K562 (cell line): ENCODE measurements around the gene CDT1. TPM values are rescaled to one million over a fixed set of nuclear protein-coding genes. Genes with fewer than 3 reads are reported as not detected.

Source experiments
- CBX3 ChIP-seq, 2 experiments: IDR thresholded peaks; 1 replicate in 1 of 2; 2 replicates in 1 of 2; pipeline ENCODE4 v1.6.1; 2012; ENCODE audit warnings: inconsistent platforms in 2 of 2, low read length in 2 of 2, borderline replicate concordance in 1 of 2, control low read depth in 1 of 2
- CEBPZ ChIP-seq: fragments of 150-350 bp; IDR thresholded peaks from 2 replicates; pipeline ENCODE4 v1.6.1; 2014; ENCODE audit warnings: low read depth, mild to moderate bottlenecking, low read length, borderline replicate concordance
- FOXK2 ChIP-seq, 2 experiments: fragments of 450-650 bp; IDR thresholded peaks in 1 of 2; conservative IDR thresholded peaks in 1 of 2; 2 replicates each; pipeline ENCODE4 v1.6.1; 2016; ENCODE audit warnings: low read depth in 2 of 2, mild to moderate bottlenecking in 1 of 2
- HCFC1 ChIP-seq: IDR thresholded peaks from 2 replicates; pipeline ENCODE4 v1.6.1; 2012; ENCODE audit warnings: low read depth, low read length, improper control_type of control experiment
- KHSRP ChIP-seq: fragments of 450-650 bp; IDR thresholded peaks from 2 replicates; pipeline ENCODE4 v1.6.1; 2017
- NFRKB ChIP-seq: fragments of 450-650 bp; IDR thresholded peaks from 2 replicates; pipeline ENCODE4 v1.6.1; 2016; ENCODE audit warnings: low read depth
- RNF219 ChIP-seq: fragments of 250-450 bp; sonication (Bioruptor Pico); IDR thresholded peaks from 2 replicates; pipeline ENCODE4 v1.5.0; 2022; ENCODE audit warnings: mild to moderate bottlenecking
- SAFB2 ChIP-seq: fragments of 200-400 bp; formaldehyde crosslinking; IDR thresholded peaks from 2 replicates; pipeline ENCODE4 v1.6.1; 2018; ENCODE audit warnings: borderline replicate concordance, low read length, low read depth, moderate library complexity; ENCODE audit not compliant: severe bottlenecking
- ZNF146 ChIP-seq: IDR thresholded peaks from one replicate; pipeline ENCODE4 v1.6.1; 2018; ENCODE audit warnings: missing compliant biosample characterization; ENCODE audit not compliant: unreplicated experiment
- ZNF165 ChIP-seq: fragments of 250-450 bp; sonication (Bioruptor Pico); IDR thresholded peaks from 2 replicates; pipeline ENCODE4 v1.4.0; 2020; ENCODE audit warnings: borderline replicate concordance
- polyA plus RNA-seq, 8 experiments: library from polyadenylated mRNA; depleted of rRNA in 4 of 8; stranded (reverse) in 5 of 8; unstranded in 3 of 8; fragments of >200 nt; fragmentation: Nextera tagmentation in 2 of 8; fragmentation: Illumina TruSeq in 1 of 8; extraction: Ambion mirVana in 2 of 8; extraction: Trizol in 1 of 8; gene quantifications; 2 replicates each; pipeline versions ENCODE4 v1.2.1 to v1.2.3, GENCODE V29; 2011 to 2014; ENCODE audit warnings: inconsistent platforms in 1 of 8, missing spikeins in 1 of 8
- total RNA-seq, 7 experiments: library from RNA; depleted of rRNA in 6 of 7; stranded (reverse); fragments of >200 nt in 6 of 7; fragmentation: Illumina TruSeq in 2 of 7; extraction: Trizol in 2 of 7; gene quantifications; 2 replicates each; pipeline versions ENCODE4 v1.2.1 to v1.2.3, GENCODE V29; 2011 to 2021; ENCODE audit warnings: low replicate concordance in 1 of 7
- TF ChIP-seq, protein P1 (sequence below): sonication (generic); formaldehyde crosslinking; IDR thresholded peaks from 2 replicates; pipeline ENCODE4 v1.8.0; 2022; ENCODE audit warnings: missing genetic modification reagents, mild to moderate bottlenecking, moderate library complexity, borderline replicate concordance
- TF ChIP-seq, protein P2 (sequence below), 2 experiments: fragments of 450-650 bp in 1 of 2; sonication (generic) in 1 of 2; formaldehyde crosslinking in 1 of 2; IDR thresholded peaks in 1 of 2; conservative IDR thresholded peaks in 1 of 2; 2 replicates each; pipeline versions ENCODE4 v1.6.1 to v1.8.1; 2016 to 2023; ENCODE audit warnings: mild to moderate bottlenecking in 2 of 2, moderate library complexity in 2 of 2, inconsistent platforms in 1 of 2, missing genetic modification reagents in 1 of 2
- TF ChIP-seq, protein P3 (sequence below): sonication (generic); formaldehyde crosslinking; IDR thresholded peaks from 2 replicates; pipeline ENCODE4 v1.8.0; 2022; ENCODE audit warnings: mild to moderate bottlenecking, low read depth, missing genetic modification reagents

CDT1 gene
- total and polyA plus RNA-seq, 9 of the 15 experiments (the other 6 are each of a cell fraction or from before 2014, with no cell fraction given): 0.92 to 178 (median 14.2) TPM

DNA sequence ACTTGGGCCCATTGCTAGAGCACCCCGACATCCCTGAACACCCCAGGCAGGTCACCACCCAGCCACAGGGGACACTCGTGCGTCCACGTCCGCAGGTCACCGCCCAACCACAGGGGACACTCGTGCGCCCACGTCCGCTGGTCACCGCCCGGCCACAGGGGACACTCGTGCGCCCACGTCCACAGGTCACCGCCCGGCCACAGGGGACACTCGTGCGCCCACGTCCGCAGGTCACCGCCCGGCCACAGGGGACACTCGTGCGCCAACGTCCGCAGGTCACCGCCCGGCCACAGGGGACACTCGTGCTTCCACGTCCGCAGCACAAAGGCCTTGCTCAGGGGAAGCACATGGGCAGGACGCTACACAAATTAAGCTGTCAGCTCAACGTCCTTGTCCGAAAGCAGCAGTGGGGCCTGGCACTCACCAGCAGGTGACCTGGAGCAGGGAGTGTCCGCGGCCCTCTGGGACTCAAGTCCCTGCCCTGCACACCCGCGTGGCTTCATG lies 35.5 kb downstream of the CDT1 start (continued):
- TF ChIP-seq, protein P1, sequence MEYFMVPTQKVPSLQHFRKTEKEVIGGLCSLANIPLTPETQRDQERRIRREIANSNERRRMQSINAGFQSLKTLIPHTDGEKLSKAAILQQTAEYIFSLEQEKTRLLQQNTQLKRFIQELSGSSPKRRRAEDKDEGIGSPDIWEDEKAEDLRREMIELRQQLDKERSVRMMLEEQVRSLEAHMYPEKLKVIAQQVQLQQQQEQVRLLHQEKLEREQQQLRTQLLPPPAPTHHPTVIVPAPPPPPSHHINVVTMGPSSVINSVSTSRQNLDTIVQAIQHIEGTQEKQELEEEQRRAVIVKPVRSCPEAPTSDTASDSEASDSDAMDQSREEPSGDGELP (CRISPR knock-in tag): peak; percentile 77
- TF ChIP-seq ZNF165 (CRISPR knock-in tag) (no peak), NFRKB (no peak), KHSRP (no peak), HCFC1 (peak; percentile 44), CBX3 (IDR thresholded peaks at IDR 0.05; ENCODE audit: borderline replicate concordance in 1 of 2, low read length in 2 of 2) (peak in 1 of 2 experiments; percentile 82; a peak in 1 of 3 replicates), FOXK2 (conservative IDR thresholded peaks at IDR 0.05 in 1 of 2, IDR thresholded peaks at IDR 0.05 in 1 of 2; ENCODE audit: low read depth in 2 of 2) (no peak), RNF219 (CRISPR knock-in tag) (no peak), CEBPZ (no peak), SAFB2 (no peak), ZNF146 (CRISPR knock-in tag) (no peak)
- TF ChIP-seq, protein P2, sequence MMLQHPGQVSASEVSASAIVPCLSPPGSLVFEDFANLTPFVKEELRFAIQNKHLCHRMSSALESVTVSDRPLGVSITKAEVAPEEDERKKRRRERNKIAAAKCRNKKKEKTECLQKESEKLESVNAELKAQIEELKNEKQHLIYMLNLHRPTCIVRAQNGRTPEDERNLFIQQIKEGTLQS (IDR thresholded peaks at IDR 0.05): no peak
- TF ChIP-seq, protein P2 (CRISPR knock-in tag; conservative IDR thresholded peaks at IDR 0.05): no peak
- TF ChIP-seq, protein P3, sequence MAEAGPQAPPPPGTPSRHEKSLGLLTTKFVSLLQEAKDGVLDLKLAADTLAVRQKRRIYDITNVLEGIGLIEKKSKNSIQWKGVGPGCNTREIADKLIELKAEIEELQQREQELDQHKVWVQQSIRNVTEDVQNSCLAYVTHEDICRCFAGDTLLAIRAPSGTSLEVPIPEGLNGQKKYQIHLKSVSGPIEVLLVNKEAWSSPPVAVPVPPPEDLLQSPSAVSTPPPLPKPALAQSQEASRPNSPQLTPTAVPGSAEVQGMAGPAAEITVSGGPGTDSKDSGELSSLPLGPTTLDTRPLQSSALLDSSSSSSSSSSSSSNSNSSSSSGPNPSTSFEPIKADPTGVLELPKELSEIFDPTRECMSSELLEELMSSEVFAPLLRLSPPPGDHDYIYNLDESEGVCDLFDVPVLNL: no peak
